Hematopoietic multipotent progenitor cell treated with erythropoietin and hydrocortisone succinate and interleukin-3 and kit ligand, for 17 days (in vitro differentiated cells): ENCODE results near the gene SRCIN1.

Source experiments
- DNase-seq: peaks from one replicate; pipeline ENCODE4 v3.0.0-alpha.2; 2015; ENCODE audit warnings: low spot score

Gene SRCIN1

DNA sequence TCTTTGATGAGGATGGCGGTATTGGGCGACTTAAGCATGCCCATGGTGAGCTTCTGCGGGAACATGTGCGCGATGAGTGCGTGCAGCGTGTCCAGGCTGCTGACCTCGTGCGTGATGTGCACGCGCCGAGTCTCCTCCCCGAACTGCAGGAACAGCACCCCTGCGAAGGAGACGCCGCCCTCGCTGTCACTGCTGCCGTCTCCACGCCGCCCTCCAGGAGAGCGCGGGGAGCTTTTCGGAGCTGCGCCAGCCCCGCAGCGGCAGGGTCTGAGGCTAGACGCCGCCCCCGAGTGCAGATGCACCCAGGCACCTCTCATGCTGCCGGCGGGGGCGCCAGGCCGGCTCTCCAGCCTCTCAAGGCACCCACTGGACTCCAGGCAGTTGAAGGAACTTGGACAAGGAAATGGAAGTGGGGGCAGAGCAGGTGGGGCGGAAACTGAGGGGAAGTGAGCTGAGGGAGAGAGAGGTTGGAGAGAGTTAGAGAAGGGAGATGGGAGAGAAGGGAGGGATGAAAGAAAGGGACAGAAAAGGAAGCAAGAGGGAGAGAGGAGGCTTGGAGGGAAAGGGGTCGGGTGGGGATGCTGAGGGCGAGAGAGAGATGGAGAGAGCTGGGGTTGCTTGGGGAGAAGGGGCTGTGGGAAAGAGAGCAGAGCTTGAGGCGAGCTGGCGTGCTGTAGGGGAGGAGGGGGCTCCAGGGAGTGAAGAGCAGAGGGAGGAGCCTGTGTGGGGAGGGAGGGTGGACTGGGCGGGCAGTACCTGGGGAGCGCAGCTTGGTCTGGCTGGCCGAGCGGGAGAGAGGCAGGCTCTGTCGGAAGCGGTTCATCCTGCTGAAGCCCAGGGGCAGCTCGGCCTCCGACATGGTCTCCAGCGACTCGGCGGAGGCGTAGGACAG lies 42.1 kb downstream of the SRCIN1 start:
- no peak for DNase-seq

GRCh38 chr17:38562903-38563302 lies 42.8 kb downstream of the SRCIN1 start:
- DNase-seq: no peak

DNA sequence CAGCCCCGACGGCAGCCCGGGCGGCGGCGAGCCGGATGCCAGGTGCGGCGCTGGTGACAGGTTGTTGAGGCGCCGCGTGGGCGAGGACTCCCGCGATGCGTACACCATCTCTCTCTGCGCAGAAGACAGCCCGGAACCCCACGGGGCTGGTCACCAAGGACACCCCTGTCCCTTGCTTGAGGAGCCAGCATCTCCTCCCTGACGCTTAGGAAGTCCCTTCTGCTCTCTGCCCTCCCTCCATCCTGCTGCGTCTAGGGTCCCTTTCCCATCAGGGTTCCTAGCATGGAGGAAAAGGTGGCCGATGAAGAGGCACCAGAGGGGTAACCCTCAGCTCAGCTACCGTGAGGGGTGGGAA lies 43.6 kb downstream of the SRCIN1 start:
- DNase-seq: no peak

- no peak for DNase-seq
Measured at GRCh38 chr17:38561416-38562214, 44.1 kb downstream of the SRCIN1 start.

GRCh38 chr17:38560503-38561318 lies 45.0 kb downstream of the SRCIN1 start:
- DNase-seq: no peak

DNA sequence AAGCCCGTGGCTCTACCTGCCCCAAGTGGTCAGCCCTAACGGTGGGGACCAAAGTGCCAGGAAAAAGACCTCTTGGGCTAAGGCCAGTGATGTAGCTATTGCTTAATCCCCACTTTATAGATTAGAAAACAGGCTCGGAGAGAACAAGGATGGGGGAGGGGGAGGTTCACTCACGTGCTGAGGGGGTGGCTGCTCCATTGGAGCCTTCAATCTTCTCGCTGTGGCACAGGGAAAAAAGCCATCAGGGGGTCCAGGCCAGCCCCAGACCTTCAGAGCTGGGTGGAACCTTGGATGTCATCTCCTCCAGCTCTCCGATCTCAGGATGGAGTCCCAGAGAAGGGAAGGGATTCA lies 45.9 kb downstream of the SRCIN1 start:
- no peak for DNase-seq

GRCh38 chr17:38559051-38559879 lies 46.5 kb downstream of the SRCIN1 start:
- DNase-seq: no peak

DNA sequence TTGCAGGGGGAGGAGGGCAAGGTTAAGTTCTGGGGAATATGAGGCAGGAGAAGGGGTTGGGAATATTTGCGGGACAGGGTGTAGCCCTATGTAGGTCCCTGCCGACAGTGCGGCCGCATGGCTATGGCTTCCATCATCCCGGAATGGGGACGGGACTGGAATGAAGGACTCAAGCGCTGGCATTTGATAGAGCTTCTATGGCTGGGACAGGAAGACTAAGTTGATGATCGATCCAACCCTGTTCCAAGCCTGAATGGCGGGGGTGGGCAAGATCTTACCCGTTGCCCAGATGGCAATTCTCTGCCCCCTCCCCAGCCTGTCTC lies 47.1 kb downstream of the SRCIN1 start:
- no peak for DNase-seq

DNA sequence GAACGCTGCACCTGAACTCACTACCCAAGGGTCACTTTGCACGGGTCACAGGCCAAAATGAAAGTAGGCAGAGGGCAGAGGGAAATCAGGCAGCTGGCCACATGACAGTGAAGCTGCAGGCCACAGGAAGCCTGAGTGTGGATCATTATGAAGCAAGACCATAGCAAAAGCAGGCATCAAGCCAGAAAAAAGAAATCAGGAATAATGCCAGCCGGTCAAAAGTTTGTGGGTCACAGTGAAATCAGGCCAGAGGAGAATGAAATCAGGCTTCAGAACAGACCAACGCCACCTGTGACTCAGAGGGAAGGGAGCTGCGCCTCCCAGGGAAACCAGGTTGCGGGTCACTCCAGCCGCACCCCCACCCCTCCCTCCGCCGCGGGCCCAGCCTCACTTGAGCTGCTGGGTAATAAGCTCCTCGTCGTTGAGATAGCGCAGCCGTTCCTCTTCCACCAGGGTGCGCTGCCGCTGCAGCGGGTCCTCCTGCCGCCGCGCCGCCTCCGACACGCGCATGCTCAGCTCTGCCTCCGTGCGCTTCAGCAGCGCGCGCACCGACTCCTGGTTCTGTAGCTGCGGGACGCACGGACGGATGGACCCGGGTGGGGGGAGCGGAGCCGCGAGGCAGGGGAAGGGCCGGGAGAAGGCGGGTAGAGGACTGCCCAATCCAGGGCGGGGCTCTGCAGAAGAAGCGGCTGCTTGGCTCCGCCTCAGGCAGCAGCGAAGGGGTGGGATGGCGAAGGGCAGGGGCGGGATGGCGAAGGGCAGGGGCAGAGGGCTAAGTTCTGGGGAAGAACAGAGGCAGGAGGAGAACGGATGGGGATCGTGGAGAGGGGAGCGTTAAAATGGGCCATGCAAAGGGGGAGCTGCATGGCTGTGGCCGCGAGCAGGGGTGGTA lies 47.7 kb downstream of the SRCIN1 start:
- DNase-seq: peak; percentile 77

DNA sequence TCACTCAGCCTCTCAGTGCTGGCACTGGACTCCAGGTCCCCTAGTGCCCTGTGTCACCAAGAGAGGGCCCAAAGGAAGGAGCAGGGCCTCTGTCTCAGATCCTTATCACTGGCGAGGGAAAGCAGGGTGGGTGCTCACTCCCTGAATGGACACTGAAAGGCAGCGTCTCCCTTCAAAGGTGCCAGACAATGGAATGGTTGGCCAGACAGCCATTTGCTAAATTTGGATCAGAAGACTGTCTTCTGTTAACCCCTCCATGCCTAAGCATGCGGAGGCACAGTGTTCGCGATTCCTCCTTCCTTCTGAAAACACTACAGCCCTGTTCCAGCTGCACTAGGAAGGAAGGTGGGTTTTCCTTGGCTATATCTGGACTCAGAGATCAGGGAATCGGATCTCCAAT lies 48.4 kb downstream of the SRCIN1 start:
- DNase-seq: no peak

- DNase-seq: no peak
Measured at GRCh38 chr17:38556239-38556638, 49.5 kb downstream of the SRCIN1 start.

GRCh38 chr17:38554430-38555350 lies 51.1 kb downstream of the SRCIN1 start:
- DNase-seq: no peak

DNA sequence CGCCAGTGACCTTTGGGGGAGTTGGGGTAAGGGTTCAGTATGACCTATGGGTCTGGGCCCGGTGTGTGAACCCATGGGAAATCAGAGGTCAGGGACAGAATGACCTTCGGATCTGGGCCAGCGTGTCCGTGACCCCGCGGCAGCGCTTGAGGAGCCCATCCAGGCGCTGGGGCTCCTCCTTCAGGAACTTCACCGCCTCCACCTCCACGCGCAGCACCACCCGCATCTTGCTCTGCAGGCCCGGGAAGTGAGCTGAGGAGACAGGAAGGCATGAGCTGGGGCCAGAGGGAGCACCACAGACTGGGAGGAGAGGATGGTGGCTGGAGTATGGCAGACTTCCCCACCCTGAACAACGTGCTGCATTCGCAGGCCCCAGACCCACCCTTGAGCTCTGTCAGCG lies 53.4 kb downstream of the SRCIN1 start:
- no peak for DNase-seq

DNA sequence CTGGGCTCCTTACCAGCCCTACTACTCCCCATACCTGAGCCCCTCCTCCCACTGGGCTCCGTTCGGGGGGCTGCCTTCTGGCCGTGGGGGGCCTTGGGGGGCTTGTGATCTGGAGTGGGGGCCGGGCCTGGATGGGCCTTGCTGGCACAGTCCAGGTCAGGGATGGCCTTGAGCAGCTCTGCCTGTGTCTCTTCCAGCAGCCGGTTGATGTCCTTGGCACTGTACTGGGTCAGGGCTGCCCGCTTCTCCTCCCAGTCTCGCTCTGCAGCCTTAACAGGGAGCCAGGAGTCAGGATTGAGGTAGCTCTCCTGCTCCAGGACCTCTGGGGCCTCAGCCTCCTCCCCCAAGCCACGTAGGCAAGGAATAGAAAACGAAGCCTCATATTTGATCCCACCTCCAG lies 54.6 kb downstream of the SRCIN1 start:
- no peak for DNase-seq

DNA sequence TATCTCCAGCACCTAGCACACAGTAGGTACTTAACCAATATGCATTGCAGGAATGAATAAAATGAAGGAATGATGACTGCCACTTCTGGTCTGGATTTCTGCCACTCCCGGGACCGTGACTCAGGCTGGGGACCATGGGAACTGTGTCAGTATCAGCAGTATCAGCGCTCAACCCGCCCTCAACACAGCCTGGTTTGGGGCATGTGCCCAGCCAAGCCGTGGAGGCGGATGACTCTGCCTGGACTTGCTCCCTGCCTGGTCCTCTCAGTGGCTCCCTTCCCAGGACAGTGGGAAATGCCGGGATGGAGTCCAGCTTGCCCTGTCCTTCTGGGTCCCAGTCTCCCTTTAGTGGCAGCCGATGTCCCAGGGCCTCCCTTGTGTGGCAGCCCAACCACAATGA lies 55.1 kb downstream of the SRCIN1 start:
- DNase-seq: no peak

DNA sequence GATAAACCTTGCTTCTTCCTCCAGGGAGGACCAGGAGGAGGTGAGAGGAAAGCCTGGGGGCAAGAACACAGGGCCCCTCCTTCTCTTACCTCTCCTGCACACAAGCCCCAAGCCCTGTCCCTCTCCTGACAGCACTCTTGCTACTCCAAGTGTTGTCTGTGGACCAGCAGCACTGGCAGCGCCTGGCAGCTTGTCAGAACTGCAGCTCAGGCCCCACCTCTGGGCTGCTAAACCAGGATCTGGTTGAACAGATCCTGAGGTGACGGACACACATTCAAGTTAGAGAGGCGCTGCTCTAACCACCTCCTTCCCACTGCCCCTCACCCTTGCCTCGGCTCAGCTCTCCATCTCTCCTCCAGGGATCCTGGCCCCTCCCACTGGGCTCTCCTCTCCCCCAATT lies 56.5 kb downstream of the SRCIN1 start:
- DNase-seq: no peak

GRCh38 chr17:38547444-38547843 lies 58.3 kb downstream of the SRCIN1 start:
- no peak for DNase-seq

DNA sequence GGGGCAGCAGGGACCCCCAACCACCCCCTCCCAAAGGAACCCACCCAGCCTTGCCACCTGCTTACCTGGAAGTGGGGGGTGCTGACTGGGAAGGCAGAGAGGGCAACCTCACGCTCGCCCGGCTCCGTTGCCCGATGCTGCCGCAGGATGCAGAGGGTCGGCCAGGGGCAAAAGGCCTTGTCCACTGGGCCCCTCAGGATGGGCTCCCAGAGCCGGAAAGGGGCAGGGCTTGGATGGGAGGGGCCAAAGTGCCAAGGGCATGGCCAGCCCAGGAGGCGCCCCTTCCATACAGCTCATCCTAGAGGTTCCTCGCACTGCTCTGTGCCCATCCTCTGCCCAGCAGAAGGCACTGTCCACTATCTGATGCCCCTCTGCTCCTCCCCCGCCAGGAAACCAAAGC lies 59.4 kb downstream of the SRCIN1 start:
- DNase-seq: no peak

DNA sequence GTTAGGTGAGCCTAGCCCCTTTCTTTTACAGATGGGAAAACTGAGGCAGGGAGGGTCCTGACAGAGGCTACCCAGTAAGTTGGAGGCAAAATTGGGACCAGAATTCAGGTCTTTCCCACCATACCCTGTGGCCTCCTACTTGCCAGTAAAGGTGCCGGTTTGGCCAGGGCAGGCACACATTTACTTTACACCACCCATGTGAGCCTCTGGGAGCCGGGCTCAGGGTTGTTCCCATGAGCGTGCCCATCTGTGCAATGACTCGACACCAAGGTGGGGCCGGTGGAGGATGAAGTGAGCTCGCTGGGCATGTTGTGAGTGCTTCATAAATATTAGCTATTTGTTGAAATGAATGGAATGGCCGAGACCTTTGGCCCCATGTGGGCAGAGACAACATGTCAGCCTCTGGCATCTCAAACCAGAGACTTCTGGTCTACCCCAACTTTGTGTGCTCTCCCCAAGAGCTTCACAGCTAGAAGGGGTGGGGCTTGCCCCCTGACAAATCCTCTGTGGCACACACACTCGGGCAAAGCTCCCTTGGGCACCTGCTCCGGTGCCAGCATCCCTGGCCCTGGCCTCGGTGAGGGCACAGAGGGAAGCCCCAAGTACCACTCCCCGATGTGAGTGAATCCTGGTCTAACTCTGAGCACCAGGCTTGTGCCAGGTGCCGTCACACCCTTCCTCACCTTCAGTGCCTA lies 60.1 kb downstream of the SRCIN1 start:
- no peak for DNase-seq
